K562 (cell line): ENCODE data around the gene WARS2.

ENCODE experiments used
- CBFB ChIP-seq: sonication (generic); formaldehyde crosslinking; IDR thresholded peaks from 2 replicates; pipeline ENCODE4 v1.4.0; 2020; ENCODE audit warnings: mild to moderate bottlenecking, missing genetic modification reagents
- EGR1 ChIP-seq: fragments of 450-650 bp; conservative IDR thresholded peaks from 2 replicates; pipeline ENCODE4 v1.6.1; 2017; ENCODE audit warnings: mild to moderate bottlenecking
- MAZ ChIP-seq, 2 experiments: fragments of 450-650 bp in 1 of 2; sonication (generic) in 1 of 2; formaldehyde crosslinking; IDR thresholded peaks in 1 of 2; conservative IDR thresholded peaks in 1 of 2; 2 replicates each; pipeline versions ENCODE4 v1.4.0 to v1.5.0; 2020; ENCODE audit warnings: mild to moderate bottlenecking in 1 of 2, missing genetic modification reagents in 1 of 2
- PHF8 ChIP-seq: fragments of 200-600 bp; sonication (generic); IDR thresholded peaks from 2 replicates; pipeline ENCODE4 v1.6.1; 2012; ENCODE audit warnings: mixed run types, mild to moderate bottlenecking, inconsistent platforms, low read length, moderate library complexity, borderline replicate concordance
- POLR2A ChIP-seq: fragments of 450-650 bp; conservative IDR thresholded peaks from 2 replicates; pipeline ENCODE4 v1.6.1; 2016
- ZNF431 ChIP-seq: sonication (generic); formaldehyde crosslinking; IDR thresholded peaks from 2 replicates; pipeline ENCODE4 v1.8.0; 2022; ENCODE audit warnings: mild to moderate bottlenecking, missing genetic modification reagents
- ZNF785 ChIP-seq: fragments of 250-450 bp; sonication (Bioruptor Pico); IDR thresholded peaks from 2 replicates; pipeline ENCODE4 v1.4.0; 2020; ENCODE audit warnings: mild to moderate bottlenecking
- TF ChIP-seq, protein P1 (sequence below): fragments of 250-450 bp; sonication (Bioruptor Pico); IDR thresholded peaks from 2 replicates; pipeline ENCODE4 v1.5.1; 2021; ENCODE audit warnings: mild to moderate bottlenecking

DNA sequence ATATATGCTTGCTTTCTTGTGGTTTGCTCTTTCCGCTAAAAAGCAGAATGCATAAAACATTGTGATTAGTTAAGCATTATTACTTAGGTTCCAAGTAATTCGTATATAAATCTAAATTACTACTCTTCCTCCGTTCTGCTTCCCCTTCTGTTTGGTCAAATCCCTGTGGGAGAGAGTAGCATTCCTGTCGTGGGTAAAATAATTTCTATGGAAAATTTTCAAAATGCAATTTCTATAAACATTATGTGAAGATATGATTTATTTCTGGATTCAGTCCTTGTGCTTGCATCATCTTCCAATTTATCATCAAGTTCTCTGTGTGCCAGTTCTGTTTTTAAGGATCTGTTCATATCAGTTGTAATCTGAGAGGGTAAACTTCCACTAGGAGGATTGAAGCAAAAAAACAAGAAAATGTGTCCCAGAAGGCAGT, 7.2 kb upstream of the WARS2 start:
- TF ChIP-seq ZNF431 (CRISPR knock-in tag) (no peak), CBFB (CRISPR knock-in tag) (no peak), ZNF785 (CRISPR knock-in tag) (no peak), PHF8 (no peak), POLR2A (no peak), MAZ (CRISPR knock-in tag; conservative IDR thresholded peaks at IDR 0.05 in 1 of 2, IDR thresholded peaks at IDR 0.05 in 1 of 2) (no peak), EGR1 (no peak)
- TF ChIP-seq, protein P1, sequence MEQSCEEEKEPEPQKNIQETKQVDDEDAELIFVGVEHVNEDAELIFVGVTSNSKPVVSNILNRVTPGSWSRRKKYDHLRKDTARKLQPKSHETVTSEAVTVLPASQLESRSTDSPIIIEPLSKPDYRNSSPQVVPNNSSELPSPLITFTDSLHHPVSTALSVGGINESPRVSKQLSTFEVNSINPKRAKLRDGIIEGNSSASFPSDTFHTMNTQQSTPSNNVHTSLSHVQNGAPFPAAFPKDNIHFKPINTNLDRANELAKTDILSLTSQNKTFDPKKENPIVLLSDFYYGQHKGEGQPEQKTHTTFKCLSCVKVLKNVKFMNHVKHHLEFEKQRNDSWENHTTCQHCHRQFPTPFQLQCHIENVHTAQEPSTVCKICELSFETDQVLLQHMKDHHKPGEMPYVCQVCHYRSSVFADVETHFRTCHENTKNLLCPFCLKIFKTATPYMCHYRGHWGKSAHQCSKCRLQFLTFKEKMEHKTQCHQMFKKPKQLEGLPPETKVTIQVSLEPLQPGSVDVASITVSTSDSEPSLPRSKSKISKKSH = no peak
